A673 (cell line): ENCODE data around the gene CEP112.

ENCODE experiments used
- CTCF ChIP-seq: fragments of 300-800, 200-600 bp; sonication (generic); conservative IDR thresholded peaks from 2 replicates; pipeline ENCODE4 v1.5.1; 2017; ENCODE audit warnings: low read depth, mild to moderate bottlenecking, antibody characterized with exemption, low read length, moderate library complexity, mixed read lengths
- EZH2 ChIP-seq: fragments of 200-600 bp; sonication (generic); IDR thresholded peaks from 2 replicates; pipeline ENCODE4 v1.6.1; 2017; ENCODE audit warnings: borderline replicate concordance, low read depth, mild to moderate bottlenecking, mixed read lengths, antibody characterized with exemption, low read length; ENCODE audit not compliant: poor library complexity, severe bottlenecking

- TF ChIP-seq CTCF, result no peak
- no peak for TF ChIP-seq EZH2
Observed at GRCh38 chr17:65741710-65742109, 450.2 kb downstream of the CEP112 start.
